LNCaP clone FGC (cell line): ENCODE measurements around the gene ADGRL3.

Source experiments
- DNase-seq: peaks from one replicate; pipeline ENCODE4 v3.0.0-alpha.2; 2011; ENCODE audit warnings: low read depth
- H3K4me3 ChIP-seq: 2 replicates; pipeline ENCODE4 v1.5.1; 2011; ENCODE audit warnings: mild to moderate bottlenecking, low read depth, low read length, control low read depth
- CTCF ChIP-seq: IDR thresholded peaks from 2 replicates; pipeline ENCODE4 v1.5.1; 2012; ENCODE audit warnings: mild to moderate bottlenecking; ENCODE audit not compliant: control insufficient read depth, insufficient read depth; ENCODE audit errors: extremely low read depth

ADGRL3 gene

GRCh38 chr4:61799794-61800193, 599.7 kb downstream of the ADGRL3 start:
- no peak for DNase-seq
- TF ChIP-seq CTCF, result no peak
- no peak overlapping the region for H3K4me3 ChIP-seq

GRCh38 chr4:61805227-61805626, 605.1 kb downstream of the ADGRL3 start:
- no peak overlapping the region for H3K4me3 ChIP-seq
- TF ChIP-seq CTCF, result no peak
- DNase-seq, result no peak

- TF ChIP-seq CTCF, result no peak
- no peak overlapping the region for H3K4me3 ChIP-seq
- no peak for DNase-seq
Observed at GRCh38 chr4:61805979-61806378, 605.9 kb downstream of the ADGRL3 start.

- no peak overlapping the region for H3K4me3 ChIP-seq
- no peak for DNase-seq
- TF ChIP-seq CTCF, result no peak
Observed at GRCh38 chr4:61812171-61812570, 612.0 kb downstream of the ADGRL3 start.

GRCh38 chr4:61817071-61817470, 616.9 kb downstream of the ADGRL3 start:
- TF ChIP-seq CTCF, result no peak
- DNase-seq, result no peak
- H3K4me3 ChIP-seq, result no peak overlapping the region

- DNase-seq, result no peak
- TF ChIP-seq CTCF, result no peak
- H3K4me3 ChIP-seq, result no peak overlapping the region
Observed at GRCh38 chr4:61820136-61820535, 620.0 kb downstream of the ADGRL3 start.

GRCh38 chr4:61824454-61824853, 624.3 kb downstream of the ADGRL3 start:
- TF ChIP-seq CTCF, result no peak
- no peak for DNase-seq

More at GRCh38 chr4:61824454-61824853, 624.3 kb downstream of the ADGRL3 start:
- no peak overlapping the region for H3K4me3 ChIP-seq
